Measurements from ENCODE around the gene VSTM4. TPM values are rescaled to one million over a fixed set of nuclear protein-coding genes. Genes with fewer than 3 reads are reported as not detected.

Gene VSTM4
- total RNA-seq, 1 experiment from 2014 or later: 0.07 TPM

GRCh38 chr10:49089557-49090188 lies 25.6 kb downstream of the VSTM4 start:
- H2AFZ ChIP-seq (ENCODE audit: low read depth, low read length, poor library complexity, severe bottlenecking): no peak overlapping the region
- DNase-seq (ENCODE audit: low read depth, low spot score) (no peak), ATAC-seq (no peak)
- no peaks in the 10 kb centered on the region for H4K20me1 ChIP-seq (ENCODE audit: insufficient read depth)
- no peak overlapping the region for H3K27ac ChIP-seq (ENCODE audit: low read depth, low read length)
- ChIA-PET POLR2A (no interaction called here), CTCF (no interaction called here), RAD21 (ENCODE audit: low non-redundant PET in 1 of 2, low total read pairs in 2 of 2, uncharacterized antibody in 2 of 2, unreplicated experiment in 2 of 2) (no interaction called here)
- no peak overlapping the region for H3K4me3 ChIP-seq (replicated peaks in 1 of 2; ENCODE audit: low read depth in 1 of 2, low read length in 2 of 2)
- H3K9me2 ChIP-seq (ENCODE audit: insufficient read depth): no peaks in the 10 kb centered on the region
- no peaks in the 10 kb centered on the region for H3K9me3 ChIP-seq (ENCODE audit: control insufficient read depth in 1 of 2, insufficient read depth in 1 of 2, low read depth in 1 of 2, low read length in 2 of 2)
- H3K27me3 ChIP-seq (ENCODE audit: insufficient read depth, low read length): peaks cover 19% of the 10 kb centered on the region
- intact Hi-C loops (cut with micrococcal nuclease): no loop called here
- TF ChIP-seq CEBPB (IDR thresholded peaks at IDR 0.05; ENCODE audit: low read depth) (no peak), CBX3 (IDR thresholded peaks at IDR 0.05; ENCODE audit: low read depth) (no peak), JUND (IDR thresholded peaks at IDR 0.05) (no peak), ZBTB33 (IDR thresholded peaks at IDR 0.05; ENCODE audit: extremely low read depth, insufficient replicate concordance, low read length) (no peak), MAX (IDR thresholded peaks at IDR 0.05) (no peak), ZFX (IDR thresholded peaks at IDR 0.05) (no peak), TCF7L2 (IDR thresholded peaks at IDR 0.05; ENCODE audit: borderline replicate concordance, extremely low read depth, insufficient read depth, insufficient read length) (no peak), EZH2 (IDR thresholded peaks at IDR 0.05) (no peak)
- no peak overlapping the region for H3K9ac ChIP-seq (ENCODE audit: low read length)
- no peak overlapping the region for H3K4me2 ChIP-seq (ENCODE audit: low read length)
- H3K4me1 ChIP-seq (ENCODE audit: control insufficient read depth in 1 of 2, insufficient read depth in 2 of 2, low read length in 2 of 2): no peaks in the 10 kb centered on the region
- no peaks in the 10 kb centered on the region for H3K79me2 ChIP-seq (ENCODE audit: insufficient read depth, low read length)
- BruUV-seq (replicated peaks): no TSS peak
- H3K36me3 ChIP-seq (ENCODE audit: control insufficient read depth in 1 of 2, insufficient read depth in 2 of 2, low read length in 2 of 2): no peaks in the 10 kb centered on the region

- BruUV-seq (replicated peaks): no TSS peak
- H3K36me3 ChIP-seq (ENCODE audit: control insufficient read depth in 1 of 2, insufficient read depth in 2 of 2, low read length in 2 of 2): no peaks in the 10 kb centered on the region
- intact Hi-C loops (cut with micrococcal nuclease): no loop called here
- no peak for DNase-seq (ENCODE audit: low read depth, low spot score)
- H3K27me3 ChIP-seq (ENCODE audit: insufficient read depth, low read length): peaks cover 20% of the 10 kb centered on the region
- POLR2A ChIA-PET: no interaction called here
- no peak overlapping the region for H3K4me2 ChIP-seq (ENCODE audit: low read length)
- no peak overlapping the region for H3K27ac ChIP-seq (ENCODE audit: low read depth, low read length)
- H3K79me2 ChIP-seq (ENCODE audit: insufficient read depth, low read length): no peaks in the 10 kb centered on the region
- H3K4me3 ChIP-seq (replicated peaks in 1 of 2; ENCODE audit: low read depth in 1 of 2, low read length in 2 of 2): no peak overlapping the region
- H3K4me1 ChIP-seq (ENCODE audit: control insufficient read depth in 1 of 2, insufficient read depth in 2 of 2, low read length in 2 of 2): no peaks in the 10 kb centered on the region
- RAD21 ChIA-PET (ENCODE audit: low non-redundant PET in 1 of 2, low total read pairs in 2 of 2, uncharacterized antibody in 2 of 2, unreplicated experiment in 2 of 2): no interaction called here
- TF ChIP-seq MAX (IDR thresholded peaks at IDR 0.05) (no peak), RAD21 (IDR thresholded peaks at IDR 0.05; ENCODE audit: low read depth) (no peak), EGR1 (IDR thresholded peaks at IDR 0.05; ENCODE audit: low read depth) (no peak), SP1 (IDR thresholded peaks at IDR 0.05; ENCODE audit: low read depth) (no peak), ZNF274 (IDR thresholded peaks at IDR 0.05; ENCODE audit: low read depth, low read length) (no peak), SRF (IDR thresholded peaks at IDR 0.05; ENCODE audit: low read depth) (no peak), ELF1 (IDR thresholded peaks at IDR 0.05; ENCODE audit: borderline replicate concordance, low read depth) (no peak)
- no peaks in the 10 kb centered on the region for H3K9me3 ChIP-seq (ENCODE audit: control insufficient read depth in 1 of 2, insufficient read depth in 1 of 2, low read depth in 1 of 2, low read length in 2 of 2)
- H3K9ac ChIP-seq (ENCODE audit: low read length): no peak overlapping the region
- no peaks in the 10 kb centered on the region for H4K20me1 ChIP-seq (ENCODE audit: insufficient read depth)
- no peak for ATAC-seq
- CTCF ChIA-PET: no interaction called here
- H3K9me2 ChIP-seq (ENCODE audit: insufficient read depth): no peaks in the 10 kb centered on the region
- no peak overlapping the region for H2AFZ ChIP-seq (ENCODE audit: low read depth, low read length, poor library complexity, severe bottlenecking)
These were observed 26.2 kb downstream of the VSTM4 start for GRCh38 chr10:49089152-49089551.
